OCI-LY7 (cell line): ENCODE results near the gene DPF3. TPM values are rescaled to one million over a fixed set of nuclear protein-coding genes. Genes with fewer than 3 reads are reported as not detected.

Experiments
- BruUV-seq: library from RNA; stranded (reverse); fragments of 400-500 nt; replicated peaks from 2 replicates; lab custom pipeline; 2021; lab: Mats Ljungman, UMichigan
- CTCF ChIA-PET: fragments of 300-600 bp; sonication (Branson Sonifier 250); formaldehyde crosslinking; loops from one replicate; lab custom pipeline; 2022; ENCODE audit warnings: antibody characterized with exemption; ENCODE audit not compliant: unreplicated experiment; lab: Charles Lee
- POLR2A ChIA-PET: fragments of 300-600 bp; sonication (Branson Sonifier 250); formaldehyde crosslinking; loops from one replicate; lab custom pipeline; 2022; ENCODE audit warnings: antibody characterized with exemption; lab: Charles Lee
- DNase-seq: peaks from one replicate; pipeline ENCODE4 v3.0.0-alpha.2; 2015; ENCODE audit warnings: low spot score
- H2AFZ ChIP-seq: fragments of 200-600 bp; sonication (generic), shearing (Covaris generic); 2 replicates; pipeline ENCODE4 v1.6.1; 2014; ENCODE audit warnings: mild to moderate bottlenecking, antibody characterized with exemption, low read length, moderate library complexity
- H3K27ac ChIP-seq: fragments of 200-600 bp; sonication (generic); 2 replicates; pipeline ENCODE4 v1.5.1; 2014; ENCODE audit warnings: mixed run types, low read depth, mild to moderate bottlenecking, moderate library complexity, low read length, inconsistent platforms; ENCODE audit not compliant: poor library complexity, severe bottlenecking
- H3K36me3 ChIP-seq: fragments of 200-600 bp; sonication (generic); 2 replicates; pipeline ENCODE4 v1.6.1; 2014; ENCODE audit warnings: mild to moderate bottlenecking, antibody characterized with exemption, low read length, moderate library complexity, mixed read lengths; ENCODE audit not compliant: insufficient read depth
- H3K4me1 ChIP-seq: fragments of 200-600 bp; sonication (generic); 2 replicates; pipeline ENCODE4 v1.5.1; 2014; ENCODE audit warnings: mild to moderate bottlenecking, low read length; ENCODE audit not compliant: insufficient read depth, poor library complexity, severe bottlenecking
- H3K4me2 ChIP-seq: fragments of 200-600 bp; sonication (generic); 2 replicates; pipeline ENCODE4 v1.6.1; 2014; ENCODE audit warnings: mild to moderate bottlenecking, low read length
- H3K4me3 ChIP-seq: fragments of 200-600 bp; sonication (generic); 2 replicates; pipeline ENCODE4 v1.5.1; 2014; ENCODE audit warnings: mild to moderate bottlenecking, low read depth, low read length; ENCODE audit not compliant: poor library complexity, severe bottlenecking
- H3K79me2 ChIP-seq: fragments of 200-600 bp; sonication (generic); 2 replicates; pipeline ENCODE4 v1.6.1; 2016; ENCODE audit warnings: low read depth, mild to moderate bottlenecking, low read length, moderate library complexity, mixed read lengths; ENCODE audit not compliant: insufficient read depth
- H3K9me2 ChIP-seq: fragments of 200-600 bp; sonication (generic); 2 replicates; pipeline ENCODE4 v1.6.1; 2016; ENCODE audit warnings: mild to moderate bottlenecking, low read length, mixed read lengths; ENCODE audit not compliant: insufficient read depth
- H3K9me3 ChIP-seq: fragments of 200-600 bp; sonication (generic); 2 replicates; pipeline ENCODE4 v1.6.1; 2014; ENCODE audit warnings: mild to moderate bottlenecking, mixed run types, low read length, mixed read lengths
- H4K20me1 ChIP-seq: fragments of 200-600 bp; sonication (generic); 2 replicates; pipeline ENCODE4 v1.6.1; 2014; ENCODE audit warnings: mild to moderate bottlenecking, antibody characterized with exemption, low read length, moderate library complexity, mixed read lengths; ENCODE audit not compliant: insufficient read depth
- CTCF ChIP-seq: fragments of 200-600 bp; sonication (generic); conservative IDR thresholded peaks from 2 replicates; pipeline ENCODE4 v1.5.1; 2014; ENCODE audit warnings: mild to moderate bottlenecking, antibody characterized with exemption, low read length, moderate library complexity, mixed read lengths
- EZH2phosphoT487 ChIP-seq: fragments of 200-600 bp; sonication (generic); IDR thresholded peaks from 2 replicates; pipeline ENCODE4 v1.6.1; 2018; ENCODE audit warnings: low read depth, borderline replicate concordance, mild to moderate bottlenecking, mixed run types, antibody characterized with exemption, low read length, moderate library complexity, mixed read lengths
- intact Hi-C: fragments of 100-400 bp; cut with micrococcal nuclease; formaldehyde crosslinking; loops from one replicate; pipeline ENCODE4 v1.10.0; 2022; ENCODE audit not compliant: unreplicated experiment
- total RNA-seq, 2 experiments: library from RNA; depleted of rRNA in 1 of 2; stranded (reverse); fragments of >200 nt in 1 of 2; shearing (Covaris generic) in 1 of 2; gene quantifications; 2 replicates each; pipeline ENCODE4 v1.2.3, GENCODE V29; 2014 to 2022

DPF3 gene
- total RNA-seq, 2 experiments from 2014 or later: 0.42 TPM; not detected in 1

GRCh38 chr14:72845683-72846082, 48.2 kb downstream of the DPF3 start:
- H2AFZ ChIP-seq: no peak overlapping the region
- BruUV-seq: no TSS peak
- H3K27ac ChIP-seq: no peak overlapping the region
- H3K9me2 ChIP-seq: no peaks in the 10 kb centered on the region
- no peaks in the 10 kb centered on the region for H3K36me3 ChIP-seq
- ChIA-PET CTCF (no interaction called here), POLR2A (interaction anchor here (0.7 kb wide), 2 partner anchors 21 to 307 kb away, joined by 4 to 9 read pairs; no protein-coding TSS in a partner anchor)
- H3K79me2 ChIP-seq: no peaks in the 10 kb centered on the region
- intact Hi-C loops: no loop called here
- H3K4me2 ChIP-seq: no peak overlapping the region
- no peaks in the 10 kb centered on the region for H4K20me1 ChIP-seq
- no peak overlapping the region for H3K4me3 ChIP-seq
- H3K4me1 ChIP-seq: no peaks in the 10 kb centered on the region
- TF ChIP-seq CTCF (no peak), EZH2phosphoT487 (no peak)
- DNase-seq: no peak
- H3K9me3 ChIP-seq: no peaks in the 10 kb centered on the region

- H3K4me3 ChIP-seq: no peak overlapping the region
- intact Hi-C loops: no loop called here
- H3K27ac ChIP-seq: no peak overlapping the region
- ChIA-PET POLR2A (no interaction called here), CTCF (no interaction called here)
- TF ChIP-seq CTCF (no peak), EZH2phosphoT487 (no peak)
- no TSS peak for BruUV-seq
- no peak overlapping the region for H2AFZ ChIP-seq
- no peaks in the 10 kb centered on the region for H3K9me2 ChIP-seq
- H3K4me2 ChIP-seq: no peak overlapping the region
- DNase-seq: no peak
- H3K36me3 ChIP-seq: no peaks in the 10 kb centered on the region
- no peaks in the 10 kb centered on the region for H4K20me1 ChIP-seq
- no peaks in the 10 kb centered on the region for H3K9me3 ChIP-seq
- no peaks in the 10 kb centered on the region for H3K4me1 ChIP-seq
- H3K79me2 ChIP-seq: no peaks in the 10 kb centered on the region
These were observed 48.7 kb downstream of the DPF3 start for GRCh38 chr14:72845196-72845595.

GRCh38 chr14:72844524-72844923, 49.4 kb downstream of the DPF3 start:
- no TSS peak for BruUV-seq
- intact Hi-C loops: no loop called here
- no peaks in the 10 kb centered on the region for H3K4me1 ChIP-seq
- no peaks in the 10 kb centered on the region for H4K20me1 ChIP-seq
- CTCF ChIA-PET: no interaction called here
- H3K9me3 ChIP-seq: no peaks in the 10 kb centered on the region
- POLR2A ChIA-PET: no interaction called here
- no peak for TF ChIP-seq EZH2phosphoT487
- no peak for TF ChIP-seq CTCF
- no peaks in the 10 kb centered on the region for H3K9me2 ChIP-seq
- no peak overlapping the region for H2AFZ ChIP-seq
- no peak for DNase-seq
- no peaks in the 10 kb centered on the region for H3K36me3 ChIP-seq
- no peak overlapping the region for H3K27ac ChIP-seq
- no peaks in the 10 kb centered on the region for H3K79me2 ChIP-seq
- no peak overlapping the region for H3K4me2 ChIP-seq
- no peak overlapping the region for H3K4me3 ChIP-seq
